BE2C (cell line): ENCODE results near the gene FYCO1.

ENCODE experiments used
- DNase-seq: peaks from one replicate; pipeline ENCODE4 v3.0.0-alpha.2; 2020
- H3K27me3 ChIP-seq: fragments of 250-450 bp; sonication (Bioruptor Pico); 2 replicates; pipeline ENCODE4 v1.5.1; 2020; ENCODE audit warnings: mild to moderate bottlenecking
- H3K36me3 ChIP-seq: fragments of 250-450 bp; sonication (Bioruptor Pico); 2 replicates; pipeline ENCODE4 v1.5.1; 2020; ENCODE audit warnings: mild to moderate bottlenecking
- H3K4me1 ChIP-seq: fragments of 250-450 bp; sonication (Bioruptor Pico); 2 replicates; pipeline ENCODE4 v1.5.1; 2020
- H3K4me3 ChIP-seq: 2 replicates; pipeline ENCODE4 v1.5.1; 2011; ENCODE audit warnings: low read depth, low read length
- H3K9me3 ChIP-seq: fragments of 250-450 bp; sonication (Bioruptor Pico); 2 replicates; pipeline ENCODE4 v1.5.1; 2020
- TF ChIP-seq, protein P1 (sequence below): IDR thresholded peaks from 2 replicates; pipeline ENCODE4 v1.5.1; 2012; ENCODE audit warnings: mild to moderate bottlenecking, low read depth, low read length

Gene FYCO1

DNA sequence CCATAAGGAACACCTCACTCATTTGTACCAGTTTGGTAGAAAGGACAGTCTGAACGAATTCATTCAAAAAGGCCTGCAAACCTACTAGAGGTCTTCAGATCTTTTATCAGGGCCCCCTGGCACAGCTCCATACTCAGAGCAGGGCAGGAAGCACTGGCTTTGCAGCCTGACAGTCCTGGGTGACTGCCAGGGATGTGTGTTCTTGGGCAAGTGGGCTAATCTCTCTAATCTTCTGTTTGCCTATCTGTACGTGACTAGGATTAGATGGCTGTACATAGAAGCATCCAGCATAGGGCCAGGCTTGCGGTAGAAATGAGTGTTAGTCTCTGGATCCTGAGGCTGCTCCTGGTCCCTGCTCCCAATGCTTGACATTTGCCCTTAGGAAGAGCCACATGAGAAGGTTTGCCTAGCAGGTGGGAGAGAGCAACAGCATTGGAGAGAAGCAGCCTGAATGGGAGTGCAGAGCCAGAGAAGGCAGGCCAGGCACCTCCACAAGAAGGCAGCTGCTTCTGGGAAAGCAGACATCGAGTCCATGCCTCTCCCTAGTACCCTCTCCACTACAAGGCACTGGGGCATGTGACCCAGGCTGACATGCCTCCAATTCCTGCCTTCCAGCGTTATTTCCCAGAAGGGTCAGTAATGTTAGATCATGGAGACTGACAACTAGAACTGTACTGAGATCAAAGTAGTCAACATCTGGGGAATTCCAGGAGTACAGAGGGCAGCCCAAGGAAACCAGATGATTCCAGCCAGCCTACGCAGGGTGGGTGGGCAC lies 53.4 kb downstream of the FYCO1 start:
- Histone ChIP-seq H3K4me3 (no peak overlapping the region), H3K9me3 (no peaks in the 10 kb centered on the region), H3K36me3 (no peaks in the 10 kb centered on the region), H3K4me1 (no peaks in the 10 kb centered on the region), H3K27me3 (no peaks in the 10 kb centered on the region)
- TF ChIP-seq, protein P1, sequence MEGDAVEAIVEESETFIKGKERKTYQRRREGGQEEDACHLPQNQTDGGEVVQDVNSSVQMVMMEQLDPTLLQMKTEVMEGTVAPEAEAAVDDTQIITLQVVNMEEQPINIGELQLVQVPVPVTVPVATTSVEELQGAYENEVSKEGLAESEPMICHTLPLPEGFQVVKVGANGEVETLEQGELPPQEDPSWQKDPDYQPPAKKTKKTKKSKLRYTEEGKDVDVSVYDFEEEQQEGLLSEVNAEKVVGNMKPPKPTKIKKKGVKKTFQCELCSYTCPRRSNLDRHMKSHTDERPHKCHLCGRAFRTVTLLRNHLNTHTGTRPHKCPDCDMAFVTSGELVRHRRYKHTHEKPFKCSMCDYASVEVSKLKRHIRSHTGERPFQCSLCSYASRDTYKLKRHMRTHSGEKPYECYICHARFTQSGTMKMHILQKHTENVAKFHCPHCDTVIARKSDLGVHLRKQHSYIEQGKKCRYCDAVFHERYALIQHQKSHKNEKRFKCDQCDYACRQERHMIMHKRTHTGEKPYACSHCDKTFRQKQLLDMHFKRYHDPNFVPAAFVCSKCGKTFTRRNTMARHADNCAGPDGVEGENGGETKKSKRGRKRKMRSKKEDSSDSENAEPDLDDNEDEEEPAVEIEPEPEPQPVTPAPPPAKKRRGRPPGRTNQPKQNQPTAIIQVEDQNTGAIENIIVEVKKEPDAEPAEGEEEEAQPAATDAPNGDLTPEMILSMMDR, result no peak
- DNase-seq, result peak; percentile 52

DNA sequence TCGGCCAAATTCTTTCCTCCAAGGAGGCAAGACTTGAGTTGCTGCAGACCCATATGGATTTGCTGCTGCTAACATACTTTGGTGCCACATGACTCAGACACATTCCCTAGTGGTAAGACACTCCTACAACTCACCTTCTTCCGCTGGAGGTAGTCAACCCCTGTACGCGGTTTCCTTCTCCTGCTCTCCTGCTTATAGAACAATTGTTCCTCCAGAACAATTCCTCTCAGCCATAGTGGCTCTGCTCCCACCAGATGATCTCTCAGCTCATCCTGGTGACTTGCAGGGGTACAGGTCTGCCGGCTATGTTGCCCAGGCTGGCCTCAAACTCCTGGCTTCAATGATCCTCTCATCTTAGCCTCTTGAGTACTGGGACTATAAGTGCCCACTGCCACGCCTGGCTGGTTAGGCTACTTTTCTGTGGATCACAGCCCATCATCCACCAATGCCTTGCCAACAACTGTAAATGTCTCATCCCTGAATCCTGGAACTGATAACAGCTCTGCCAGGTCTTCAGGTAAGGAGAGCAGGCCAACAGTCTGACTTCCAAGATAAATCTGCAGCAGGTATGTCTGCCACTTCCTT lies 54.8 kb downstream of the FYCO1 start:
- Histone ChIP-seq H3K9me3 (no peaks in the 10 kb centered on the region), H3K4me3 (no peak overlapping the region), H3K27me3 (no peaks in the 10 kb centered on the region), H3K4me1 (no peaks in the 10 kb centered on the region), H3K36me3 (no peaks in the 10 kb centered on the region)
- TF ChIP-seq, protein P1, result no peak
- no peak for DNase-seq

DNA sequence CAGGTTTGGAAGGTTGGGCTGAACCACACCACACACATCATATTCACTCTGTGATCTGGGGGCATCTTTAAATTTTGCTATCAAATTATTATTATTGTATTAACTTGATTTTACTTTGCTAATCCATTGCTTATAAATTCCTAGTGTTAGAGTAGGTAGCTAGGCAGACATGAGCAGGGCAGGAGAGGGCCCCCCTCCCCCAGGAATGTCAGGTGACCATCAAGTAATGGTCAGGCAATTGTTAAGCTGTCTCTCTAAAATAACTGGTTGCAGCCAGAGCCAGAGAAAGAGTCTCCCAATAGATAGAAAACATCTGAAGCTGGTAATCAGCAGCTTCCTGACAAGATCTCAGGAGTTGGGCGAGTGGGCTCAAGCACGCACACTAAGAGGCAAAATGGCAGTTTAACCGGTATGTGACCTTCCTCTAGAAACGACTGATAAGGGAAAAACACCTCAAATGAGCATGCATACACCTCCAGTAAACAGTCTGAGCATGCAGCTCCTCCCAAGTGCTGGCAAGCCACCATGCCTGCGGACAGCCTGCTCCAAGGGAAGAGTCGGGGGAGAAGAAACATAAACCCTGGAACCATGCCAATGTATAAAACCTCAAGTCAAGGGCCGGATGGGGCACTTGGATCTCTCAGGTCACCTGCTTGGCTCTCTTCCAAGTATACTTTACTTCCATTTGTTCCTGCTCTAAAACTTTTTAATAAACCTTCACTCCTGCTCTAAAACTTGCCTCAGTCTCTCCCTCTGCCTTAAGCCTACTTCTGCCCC lies 55.4 kb downstream of the FYCO1 start:
- no peaks in the 10 kb centered on the region for H3K9me3 ChIP-seq
- no peaks in the 10 kb centered on the region for H3K4me1 ChIP-seq
- no peaks in the 10 kb centered on the region for H3K36me3 ChIP-seq
- DNase-seq, result no peak
- no peak overlapping the region for H3K4me3 ChIP-seq
- H3K27me3 ChIP-seq, result no peaks in the 10 kb centered on the region
- TF ChIP-seq, protein P1, result no peak

DNA sequence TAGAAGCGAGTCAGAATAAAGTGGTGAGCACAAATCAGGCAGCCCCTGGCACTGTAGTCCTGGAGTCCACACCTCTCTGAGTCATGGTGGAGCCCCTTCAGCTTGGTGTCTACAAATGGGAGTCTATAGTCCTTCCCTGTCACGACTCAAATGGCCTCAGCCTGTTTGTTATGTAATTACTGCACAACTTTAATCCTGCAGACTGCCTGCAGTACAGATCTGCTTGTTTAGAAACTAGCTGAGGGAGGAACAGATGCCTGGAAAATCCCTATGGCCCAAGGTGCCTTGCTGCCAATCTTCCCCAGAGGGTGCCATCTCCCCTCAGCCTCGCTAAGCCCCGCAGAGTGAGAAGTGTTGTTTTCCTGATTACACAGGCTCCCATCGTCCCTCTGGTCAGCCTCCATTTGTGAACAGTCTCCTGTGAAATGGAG lies 56.3 kb downstream of the FYCO1 start:
- Histone ChIP-seq H3K4me1 (no peaks in the 10 kb centered on the region), H3K4me3 (no peak overlapping the region), H3K9me3 (no peaks in the 10 kb centered on the region), H3K27me3 (no peaks in the 10 kb centered on the region), H3K36me3 (no peaks in the 10 kb centered on the region)
- DNase-seq, result no peak
- TF ChIP-seq, protein P1, result no peak

DNA sequence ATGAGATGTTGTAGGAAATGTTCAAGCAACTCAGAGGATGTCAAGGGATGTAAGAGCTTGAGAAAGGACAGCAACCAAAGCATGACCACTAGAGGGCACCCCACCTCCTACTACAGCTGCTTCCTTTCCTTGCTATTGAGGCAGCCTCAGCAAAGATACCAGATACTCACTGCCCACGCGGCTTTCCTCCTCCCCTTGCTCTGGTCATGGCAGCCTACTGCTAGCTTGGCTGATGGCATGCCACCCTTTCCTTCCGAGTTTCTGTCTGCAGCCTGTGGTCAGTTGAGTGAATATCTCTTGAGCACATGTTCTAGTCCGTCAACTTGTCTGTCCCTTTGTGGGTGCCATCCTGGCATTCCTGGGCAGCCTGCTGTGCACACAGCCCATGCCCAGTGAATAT lies 56.8 kb downstream of the FYCO1 start:
- TF ChIP-seq, protein P1, result peak; percentile 82
- Histone ChIP-seq H3K9me3 (no peaks in the 10 kb centered on the region), H3K27me3 (no peaks in the 10 kb centered on the region), H3K4me3 (no peak overlapping the region), H3K36me3 (no peaks in the 10 kb centered on the region), H3K4me1 (no peaks in the 10 kb centered on the region)
- peak; percentile 72 for DNase-seq
